Activated naive CD4-positive, alpha-beta T cell treated with anti-CD3 and anti-CD28 coated beads, Interleukin-2, amount 50 U/mL, for 24 hours (primary cell): ENCODE measurements around the gene C1orf159.
A peak's percentile ranks its signal among the peaks of the same experiment; 100 is the strongest.

Experiments used
- H3K27ac Mint-ChIP-seq: one replicate; pipeline ENCODE4 v1.8.0; 2021; ENCODE audit warnings: mild to moderate bottlenecking, mixed read lengths
- H3K27me3 Mint-ChIP-seq: one replicate; pipeline ENCODE4 v1.8.0; 2021; ENCODE audit warnings: mixed read lengths
- H3K36me3 Mint-ChIP-seq: one replicate; pipeline ENCODE4 v1.8.0; 2021; ENCODE audit warnings: mixed read lengths
- H3K4me1 Mint-ChIP-seq: one replicate; pipeline ENCODE4 v1.8.0; 2021; ENCODE audit warnings: mixed read lengths
- H3K4me3 Mint-ChIP-seq: one replicate; pipeline ENCODE4 v1.8.0; 2021; ENCODE audit warnings: mild to moderate bottlenecking, mixed read lengths
- H3K9me3 Mint-ChIP-seq: one replicate; pipeline ENCODE4 v1.8.0; 2021; ENCODE audit warnings: mixed read lengths

The C1orf159 gene

DNA sequence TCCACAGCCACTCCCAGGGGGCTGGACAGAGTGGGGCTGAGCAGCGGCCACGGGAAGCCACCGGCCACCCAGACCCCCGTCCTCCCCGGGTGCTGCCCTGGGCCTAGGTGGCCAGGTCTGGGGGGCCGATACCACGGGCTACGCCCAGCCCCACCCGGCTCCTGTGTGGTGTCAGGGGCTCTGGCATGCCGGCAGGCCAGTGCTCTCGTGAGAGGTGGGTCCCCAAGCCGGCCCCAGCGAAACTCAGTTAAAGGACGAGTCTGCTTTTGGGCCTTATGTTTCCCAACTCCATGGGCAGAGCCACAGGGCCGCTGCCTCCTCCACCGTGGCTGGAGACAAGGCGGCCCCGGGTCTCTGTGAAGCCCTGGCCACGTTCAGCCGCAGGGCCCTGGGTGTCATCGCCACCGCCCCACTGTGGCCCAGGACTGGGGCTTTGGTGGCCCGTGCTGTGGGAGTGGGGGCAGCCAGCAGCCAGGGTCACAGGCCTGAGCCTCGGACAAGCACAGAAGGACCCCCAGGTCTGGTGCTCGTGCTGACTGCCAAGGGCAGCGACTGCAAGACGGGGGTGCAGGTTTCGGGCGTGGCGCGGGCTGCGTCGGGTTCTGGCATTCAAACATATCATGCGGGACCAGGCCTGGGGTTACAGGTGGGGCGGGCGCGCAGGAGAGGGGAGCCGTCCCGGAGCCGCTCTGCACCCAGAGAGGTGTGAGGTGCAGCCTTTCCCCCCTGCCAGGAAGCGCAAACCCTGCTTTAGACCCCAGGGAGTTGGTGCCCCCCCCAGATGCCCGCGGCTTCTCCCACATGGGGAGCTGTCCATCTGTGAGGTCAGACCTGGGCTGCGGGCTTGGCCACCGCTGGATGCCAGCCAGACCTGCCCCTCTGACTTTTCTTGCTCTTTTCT lies 11.9 kb upstream of the C1orf159 start:
- no peaks in the 10 kb centered on the region for H3K27me3 Mint-ChIP-seq
- no peaks in the 10 kb centered on the region for H3K36me3 Mint-ChIP-seq
- no peaks in the 10 kb centered on the region for H3K4me1 Mint-ChIP-seq
- no peaks in the 10 kb centered on the region for H3K9me3 Mint-ChIP-seq
- no peak overlapping the region for H3K4me3 Mint-ChIP-seq
- no peak overlapping the region for H3K27ac Mint-ChIP-seq

DNA sequence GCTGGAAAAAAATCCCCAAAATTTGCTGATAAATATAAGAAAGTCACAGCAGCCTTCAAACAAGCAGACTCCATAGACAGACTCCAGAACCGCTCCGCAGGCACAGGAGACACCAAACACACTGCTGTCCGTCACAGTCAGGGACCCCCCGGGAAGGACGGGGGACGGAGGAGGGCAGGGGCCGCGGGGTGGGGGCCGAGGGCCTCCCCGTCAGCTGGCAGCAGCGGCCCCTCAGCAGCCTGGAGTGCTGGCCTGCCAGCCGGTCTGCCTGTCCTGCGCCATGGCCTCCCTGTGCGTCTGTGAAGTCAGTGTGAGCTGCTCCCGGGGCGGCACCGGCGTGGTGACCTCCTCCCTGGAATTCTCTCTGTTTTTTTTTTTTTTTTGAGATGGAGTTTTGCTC lies 10.1 kb upstream of the C1orf159 start:
- no peaks in the 10 kb centered on the region for H3K9me3 Mint-ChIP-seq
- H3K27me3 Mint-ChIP-seq = no peaks in the 10 kb centered on the region
- no peaks in the 10 kb centered on the region for H3K4me1 Mint-ChIP-seq
- no peak overlapping the region for H3K27ac Mint-ChIP-seq
- no peak overlapping the region for H3K4me3 Mint-ChIP-seq
- no peaks in the 10 kb centered on the region for H3K36me3 Mint-ChIP-seq

DNA sequence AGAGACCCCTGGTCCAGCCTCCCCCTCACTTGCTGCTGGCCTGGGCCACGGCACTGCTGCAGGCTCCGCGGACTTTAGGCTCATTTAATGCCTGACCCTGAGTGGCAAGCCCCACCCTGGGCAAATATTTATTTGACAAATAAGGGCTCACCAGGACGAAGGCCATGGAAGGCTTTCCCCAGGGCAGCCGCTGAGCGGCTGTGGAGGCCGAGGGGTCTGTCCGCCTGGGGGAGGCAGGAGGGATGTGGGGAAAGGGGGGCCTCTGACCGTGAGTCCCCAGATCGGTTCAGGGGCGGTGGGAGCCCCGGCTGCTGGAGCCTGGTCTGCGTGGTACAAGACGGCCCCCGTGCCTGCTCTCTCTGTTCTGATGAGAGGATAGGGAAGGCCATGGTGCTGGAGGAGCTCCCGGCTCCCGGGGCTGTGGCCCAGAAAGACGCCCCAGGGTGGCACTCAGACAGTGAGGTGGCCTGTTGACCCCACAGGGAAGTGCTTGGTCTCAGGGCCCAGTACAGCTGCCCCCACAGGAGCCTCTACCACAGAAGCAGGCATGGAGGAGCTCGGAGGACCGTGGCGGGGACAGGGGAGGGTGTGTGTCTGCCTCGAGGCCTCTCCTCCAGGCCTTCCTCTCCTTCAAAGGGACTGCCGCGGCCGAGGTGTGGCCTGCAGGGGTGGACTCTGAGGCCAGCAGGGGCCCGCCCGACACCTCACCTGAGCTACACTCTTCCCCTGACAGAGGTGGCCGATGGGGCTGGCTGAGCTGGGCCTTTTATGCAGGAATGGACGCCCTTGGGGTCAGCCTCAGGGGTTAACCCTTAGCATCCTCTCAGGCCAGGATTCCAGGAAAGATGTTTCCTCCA lies 9.1 kb upstream of the C1orf159 start:
- Mint-ChIP-seq H3K27me3 (no peaks in the 10 kb centered on the region), H3K27ac (no peak overlapping the region)

DNA sequence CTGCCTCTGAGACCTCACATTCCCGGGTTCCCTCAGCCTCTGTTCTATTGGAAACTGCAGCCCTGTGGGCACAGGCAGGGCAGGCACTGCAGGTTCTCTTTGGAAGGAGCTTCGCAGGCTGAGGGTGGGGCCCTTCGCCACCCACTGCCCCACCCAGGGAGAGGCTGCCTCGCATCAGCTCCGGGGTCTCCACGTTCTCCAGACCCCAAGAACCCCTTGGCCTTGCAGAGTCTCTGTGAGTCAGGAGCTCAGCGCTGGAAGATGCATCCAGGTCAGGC lies 8.6 kb upstream of the C1orf159 start:
- Mint-ChIP-seq H3K27me3 (no peaks in the 10 kb centered on the region), H3K27ac (no peak overlapping the region), H3K4me3 (no peak overlapping the region), H3K4me1 (no peaks in the 10 kb centered on the region), H3K36me3 (no peaks in the 10 kb centered on the region), H3K9me3 (no peaks in the 10 kb centered on the region)

More for the DNA sequence above, 9.1 kb upstream of the C1orf159 start:
- H3K4me1 Mint-ChIP-seq = no peaks in the 10 kb centered on the region
- no peaks in the 10 kb centered on the region for H3K36me3 Mint-ChIP-seq
- no peak overlapping the region for H3K4me3 Mint-ChIP-seq
- H3K9me3 Mint-ChIP-seq = no peaks in the 10 kb centered on the region

DNA sequence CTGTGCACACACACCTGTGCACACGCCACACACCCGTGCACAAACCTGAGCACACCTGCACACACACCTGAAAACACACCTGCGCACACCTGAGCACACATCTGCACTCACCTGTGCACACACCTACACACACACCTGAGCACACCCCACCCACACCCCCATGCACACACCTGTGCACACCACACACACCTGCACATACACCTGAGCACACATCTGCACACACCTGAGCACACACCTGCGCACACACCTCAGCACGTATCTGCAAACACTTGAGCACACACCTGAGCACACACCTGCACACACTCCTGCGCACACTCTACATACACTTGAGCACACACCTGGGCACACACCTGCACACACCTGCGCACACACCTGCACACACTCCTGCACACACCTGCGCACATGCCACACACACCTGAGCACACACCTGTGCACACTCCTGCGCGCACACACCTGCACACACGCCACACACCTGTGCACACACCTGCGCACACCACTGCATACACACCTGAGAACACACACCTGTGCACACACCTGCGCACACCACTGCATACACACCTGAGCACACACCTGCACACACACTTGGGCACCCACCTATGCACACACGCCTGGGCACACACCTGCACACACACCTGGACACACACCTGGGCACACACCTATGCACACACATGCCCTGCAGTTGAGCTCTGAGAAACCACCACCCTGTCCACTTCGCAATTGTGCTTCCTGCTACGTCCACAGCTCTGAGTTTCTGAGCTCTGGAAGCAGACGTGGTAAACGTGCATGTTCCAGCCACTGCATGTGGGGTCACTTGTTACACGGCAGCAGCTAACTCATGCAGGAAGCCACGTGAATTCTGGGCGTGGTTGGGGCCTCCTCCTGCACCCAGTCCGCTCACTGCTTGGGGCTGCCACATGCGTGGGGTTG lies 8.0 kb upstream of the C1orf159 start:
- no peaks in the 10 kb centered on the region for H3K4me1 Mint-ChIP-seq
- peak overlapping the region; percentile 1 for H3K4me3 Mint-ChIP-seq
- no peaks in the 10 kb centered on the region for H3K36me3 Mint-ChIP-seq
- peak overlapping the region; percentile 55 for H3K27ac Mint-ChIP-seq
- H3K27me3 Mint-ChIP-seq = no peaks in the 10 kb centered on the region
- H3K9me3 Mint-ChIP-seq = no peaks in the 10 kb centered on the region

DNA sequence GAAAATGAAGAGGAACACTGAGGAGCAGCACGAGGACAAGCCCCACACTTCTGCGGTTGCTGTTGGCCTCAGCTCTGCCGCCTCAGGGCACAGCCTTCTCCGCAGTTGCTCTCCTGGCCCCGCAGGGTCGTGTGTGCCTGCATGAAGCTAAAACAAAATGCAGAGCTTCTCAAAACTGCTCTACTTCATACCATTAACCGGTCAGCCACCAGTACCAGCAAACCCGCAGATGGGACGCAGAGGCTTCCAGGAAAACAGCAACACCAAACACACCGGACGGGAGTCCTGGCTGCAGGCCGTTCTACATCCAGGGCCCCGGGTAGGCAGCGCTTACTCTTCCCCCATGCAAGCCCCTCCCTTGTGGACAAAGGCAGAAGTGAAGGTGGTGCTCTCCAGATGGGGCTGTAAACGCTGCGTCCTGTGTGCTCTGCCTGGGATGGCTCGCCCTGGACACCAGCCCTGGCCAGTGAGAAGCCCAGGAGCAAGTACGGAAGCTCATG lies 7.1 kb upstream of the C1orf159 start:
- Mint-ChIP-seq H3K36me3 (no peaks in the 10 kb centered on the region), H3K4me1 (no peaks in the 10 kb centered on the region), H3K27ac (peak overlapping the region; percentile 55), H3K4me3 (no peak overlapping the region), H3K27me3 (no peaks in the 10 kb centered on the region), H3K9me3 (no peaks in the 10 kb centered on the region)

DNA sequence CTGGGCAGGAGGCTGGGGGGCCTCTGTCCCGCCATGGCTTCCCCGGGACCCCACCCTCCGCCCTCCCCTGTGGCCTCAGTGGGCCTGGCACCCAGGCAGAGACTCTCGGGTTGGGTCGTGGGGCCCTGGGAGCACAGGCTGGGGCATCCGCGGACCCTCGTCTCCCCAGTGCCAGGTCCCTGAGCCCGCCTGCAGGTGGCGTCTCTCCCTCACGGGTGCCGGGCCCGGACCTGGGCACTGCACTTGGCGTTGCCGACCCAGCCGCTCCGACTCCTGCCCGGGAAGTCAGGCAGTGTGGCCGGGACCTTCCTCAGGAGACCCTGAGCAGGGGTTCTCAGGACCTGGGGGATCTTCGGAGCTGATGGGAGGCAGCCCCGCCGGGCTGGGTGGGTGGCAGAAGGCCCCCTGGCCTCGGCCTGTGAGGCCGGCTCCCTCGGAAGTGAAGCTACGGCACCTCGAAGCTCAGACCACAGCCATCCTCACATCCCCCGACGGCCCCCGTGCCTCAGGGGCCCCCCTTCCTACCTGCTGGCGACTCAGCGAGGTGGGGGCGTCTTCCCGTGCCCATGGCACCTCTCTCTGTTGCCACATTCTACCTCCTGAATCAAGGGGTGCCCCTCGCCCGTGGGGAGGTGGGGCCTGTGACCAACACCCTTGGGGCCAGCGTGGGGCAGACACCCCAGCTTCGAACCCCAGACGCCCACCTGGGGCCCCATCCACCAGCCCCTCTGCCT lies 6.4 kb upstream of the C1orf159 start:
- Mint-ChIP-seq H3K27me3 (no peaks in the 10 kb centered on the region), H3K36me3 (no peaks in the 10 kb centered on the region), H3K9me3 (no peaks in the 10 kb centered on the region), H3K4me3 (no peak overlapping the region), H3K27ac (no peak overlapping the region), H3K4me1 (peaks cover 3% of the 10 kb centered on the region)

DNA sequence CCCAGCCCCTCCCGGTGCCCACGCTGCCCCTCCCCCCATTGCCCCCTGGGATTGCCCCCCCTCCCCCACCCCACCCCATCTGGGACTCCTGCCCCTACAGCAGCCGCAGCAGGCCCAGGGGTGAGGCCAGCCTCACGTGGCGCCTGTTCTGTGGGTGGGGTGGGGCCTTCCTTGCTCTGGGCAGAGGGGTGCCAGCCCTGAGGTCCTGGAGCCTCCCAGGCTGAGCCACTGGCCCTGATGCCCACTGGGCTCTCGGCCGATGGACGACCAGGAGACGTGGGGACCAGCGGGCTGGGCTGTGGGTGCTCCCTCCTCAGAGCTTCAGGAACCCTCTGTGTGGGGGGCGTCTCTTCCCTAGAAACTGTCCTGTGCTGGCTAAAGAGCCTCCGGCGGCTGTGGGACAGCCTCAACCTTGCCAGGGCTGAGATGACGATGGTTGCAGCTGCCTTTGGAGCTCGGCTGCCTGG lies 5.8 kb upstream of the C1orf159 start:
- Mint-ChIP-seq H3K9me3 (no peaks in the 10 kb centered on the region), H3K4me1 (peaks cover 3% of the 10 kb centered on the region), H3K36me3 (no peaks in the 10 kb centered on the region), H3K27me3 (no peaks in the 10 kb centered on the region), H3K4me3 (no peak overlapping the region), H3K27ac (no peak overlapping the region)

DNA sequence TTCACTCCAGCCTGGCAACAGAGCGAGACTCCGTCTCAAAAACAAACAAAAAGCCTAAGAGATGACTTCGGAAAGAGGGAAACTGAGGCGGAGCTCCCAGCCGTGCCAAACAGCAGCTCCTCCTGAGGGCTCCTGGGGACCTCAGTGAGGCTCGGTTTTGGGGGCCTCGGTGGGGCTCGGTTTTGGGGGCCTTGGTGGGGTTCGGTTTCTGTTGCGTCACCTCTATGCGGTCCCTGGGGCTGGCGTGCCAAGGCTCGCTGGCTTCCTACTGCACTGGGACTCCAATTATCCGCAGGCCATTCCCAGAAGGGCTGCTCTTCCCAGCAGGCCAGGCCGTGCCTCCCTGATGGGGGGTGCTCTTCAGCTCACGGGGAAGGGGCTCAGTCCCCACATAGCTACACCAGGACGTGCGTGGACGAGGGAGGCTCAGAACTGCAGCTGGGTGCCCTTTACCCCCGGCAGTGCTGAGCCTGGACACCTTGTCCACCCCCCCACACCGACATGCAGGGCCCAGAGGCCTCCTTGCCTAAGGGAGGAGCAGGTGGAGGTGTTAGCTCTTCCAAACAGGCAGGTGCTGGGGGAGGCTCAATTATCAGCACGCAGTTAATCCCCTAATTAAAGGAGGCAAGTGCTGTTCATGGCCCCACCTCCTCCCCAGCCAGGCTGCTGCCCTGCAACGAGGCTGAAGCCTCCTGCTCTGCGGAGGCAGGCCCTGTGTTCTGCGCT lies 5.1 kb upstream of the C1orf159 start:
- Mint-ChIP-seq H3K4me3 (no peak overlapping the region), H3K4me1 (peaks cover 3% of the 10 kb centered on the region), H3K27me3 (no peaks in the 10 kb centered on the region), H3K36me3 (no peaks in the 10 kb centered on the region), H3K27ac (no peak overlapping the region), H3K9me3 (no peaks in the 10 kb centered on the region)

DNA sequence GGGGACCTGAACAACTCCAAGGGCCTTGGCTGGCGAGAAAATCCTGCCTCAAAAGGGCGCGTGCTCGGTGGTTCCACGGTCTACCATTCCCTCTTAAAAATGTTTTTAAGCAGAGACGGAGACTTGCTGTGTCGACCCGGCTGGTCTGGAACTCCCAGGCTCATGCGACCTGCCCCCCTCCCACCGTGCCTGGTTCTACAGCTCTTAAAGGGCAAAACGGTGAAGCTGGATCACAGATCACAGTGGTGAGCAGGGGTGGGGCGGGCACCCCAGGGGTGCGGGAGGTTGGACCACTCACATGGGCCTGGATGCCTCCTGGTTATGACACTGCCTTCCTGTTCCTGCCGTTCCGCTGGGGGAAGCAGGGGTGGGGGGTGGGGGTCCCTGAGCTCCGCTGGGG lies 4.2 kb upstream of the C1orf159 start:
- H3K27me3 Mint-ChIP-seq = no peaks in the 10 kb centered on the region
- no peak overlapping the region for H3K4me3 Mint-ChIP-seq
- no peaks in the 10 kb centered on the region for H3K36me3 Mint-ChIP-seq
- H3K9me3 Mint-ChIP-seq = no peaks in the 10 kb centered on the region
- peaks cover 4% of the 10 kb centered on the region for H3K4me1 Mint-ChIP-seq
- H3K27ac Mint-ChIP-seq = no peak overlapping the region

DNA sequence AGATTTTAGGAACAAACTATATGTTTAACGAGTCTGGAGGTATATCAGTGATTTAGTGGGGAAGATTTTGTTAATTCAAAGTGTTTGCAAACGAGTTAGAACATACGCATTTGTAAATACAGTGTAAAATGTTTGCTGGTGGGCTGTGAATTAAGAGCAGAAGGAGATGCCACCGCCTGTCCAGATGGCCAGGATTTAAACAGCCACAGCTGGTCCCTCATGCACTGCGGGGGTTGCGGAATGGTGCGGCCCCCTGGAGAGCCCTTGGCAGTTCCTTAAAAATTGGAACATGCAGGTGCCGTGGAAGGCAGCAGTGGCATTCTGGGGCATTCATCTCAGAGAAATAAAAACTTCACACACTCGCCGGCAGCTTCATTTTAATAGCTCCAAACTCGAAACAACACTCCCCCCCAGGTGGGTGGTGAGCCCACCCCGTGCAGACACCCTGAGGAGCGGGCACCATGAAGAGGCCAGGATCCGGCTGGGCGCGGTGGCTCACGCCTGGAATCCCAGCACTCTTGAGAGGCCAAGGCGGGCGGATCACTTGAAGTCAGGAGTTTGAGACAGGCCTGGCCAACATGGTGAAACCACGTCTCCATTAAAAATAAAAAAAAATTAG lies 3.5 kb upstream of the C1orf159 start:
- H3K4me1 Mint-ChIP-seq = peaks cover 11% of the 10 kb centered on the region
- H3K9me3 Mint-ChIP-seq = no peaks in the 10 kb centered on the region
- no peak overlapping the region for H3K27ac Mint-ChIP-seq
- no peaks in the 10 kb centered on the region for H3K36me3 Mint-ChIP-seq
- H3K4me3 Mint-ChIP-seq = no peak overlapping the region
- no peaks in the 10 kb centered on the region for H3K27me3 Mint-ChIP-seq

DNA sequence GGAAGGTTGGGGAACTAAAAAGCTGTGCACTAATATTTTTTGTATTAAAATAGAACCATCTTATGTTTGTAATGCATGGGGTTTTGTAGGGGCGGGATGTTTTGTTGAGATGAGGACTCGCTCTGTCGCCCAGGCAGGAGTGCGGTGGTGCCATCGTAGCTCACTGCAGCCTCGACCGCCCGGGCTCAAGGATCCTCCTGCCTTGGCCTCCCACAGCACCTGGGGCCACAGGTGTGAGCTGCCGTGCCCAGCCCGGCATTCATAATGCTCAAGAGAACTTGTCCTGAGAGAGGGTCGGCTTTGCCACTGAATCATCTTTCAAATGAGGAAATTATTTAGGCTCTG lies 3.0 kb upstream of the C1orf159 start:
- no peak overlapping the region for H3K4me3 Mint-ChIP-seq

DNA sequence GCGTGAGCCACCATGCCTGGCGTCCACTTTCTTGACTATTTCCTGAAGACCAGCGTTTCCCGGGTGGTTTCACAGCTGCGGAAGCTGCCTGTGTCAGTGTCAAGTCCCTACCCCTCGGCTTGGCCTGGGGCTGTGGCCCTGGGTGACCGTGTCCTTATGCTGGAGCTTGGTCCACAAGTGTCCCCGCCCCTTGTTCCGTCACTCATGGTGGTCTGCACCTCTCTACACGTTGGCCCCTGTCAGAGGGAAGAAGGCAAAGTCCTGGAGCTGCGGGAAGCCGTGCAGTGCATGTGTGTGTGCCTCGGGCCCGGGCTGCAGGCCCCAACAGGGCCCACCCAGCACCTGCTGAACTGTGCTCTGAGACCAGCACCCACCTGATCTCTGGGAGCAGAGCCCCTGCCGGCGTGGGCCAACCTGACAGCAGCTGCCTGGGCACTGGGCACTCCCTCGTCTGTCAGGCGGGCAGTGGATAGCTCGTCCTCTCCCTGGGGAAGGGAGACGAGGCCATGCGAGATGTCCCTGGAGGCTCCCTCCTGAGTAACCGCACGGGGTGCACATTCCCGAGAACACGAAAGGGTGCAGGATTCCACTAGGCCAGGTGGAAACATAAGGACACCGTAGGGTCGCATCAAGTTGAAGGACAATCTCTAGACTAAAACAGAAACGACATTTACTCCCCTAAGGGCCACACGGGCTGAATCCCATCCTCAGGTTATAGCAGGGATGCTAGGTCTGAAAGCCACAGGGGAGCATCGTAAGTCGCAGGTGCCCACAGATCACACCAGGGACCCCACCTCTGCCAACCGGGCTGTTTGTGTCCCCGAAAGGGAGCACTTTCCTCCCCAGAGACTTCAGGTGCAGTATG lies 2.4 kb upstream of the C1orf159 start:
- no peak overlapping the region for H3K27ac Mint-ChIP-seq
- no peaks in the 10 kb centered on the region for H3K9me3 Mint-ChIP-seq
- peaks cover 2% of the 10 kb centered on the region for H3K36me3 Mint-ChIP-seq
- peak overlapping the region; percentile 63 for H3K4me3 Mint-ChIP-seq
- no peaks in the 10 kb centered on the region for H3K27me3 Mint-ChIP-seq
- peaks cover 15% of the 10 kb centered on the region for H3K4me1 Mint-ChIP-seq

More for the DNA sequence above, 3.0 kb upstream of the C1orf159 start:
- Mint-ChIP-seq H3K36me3 (no peaks in the 10 kb centered on the region), H3K27ac (no peak overlapping the region), H3K27me3 (no peaks in the 10 kb centered on the region), H3K4me1 (peaks cover 13% of the 10 kb centered on the region), H3K9me3 (no peaks in the 10 kb centered on the region)
